ENCODE measurements around the gene CFHR2.

DNA sequence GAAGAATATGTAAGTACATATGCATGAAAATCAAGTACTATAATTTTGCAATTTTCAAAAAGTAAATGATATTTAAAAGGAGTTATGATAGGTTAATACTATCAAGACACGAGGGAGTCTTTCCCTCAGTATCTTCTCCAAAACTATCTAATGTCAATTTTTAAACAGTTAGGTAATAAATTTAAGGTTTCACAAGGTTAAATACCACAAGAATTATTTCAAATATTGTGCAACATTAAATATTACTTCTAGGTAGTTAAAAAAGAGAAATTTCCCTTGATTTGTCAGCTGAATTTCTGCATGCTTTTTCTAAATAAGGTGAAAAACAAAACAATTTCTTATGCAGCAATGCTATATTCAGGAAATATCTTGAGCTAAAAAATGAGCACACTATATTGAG is 37.3 kb downstream of the CFHR2 start:
- TF ChIP-seq, protein P1, sequence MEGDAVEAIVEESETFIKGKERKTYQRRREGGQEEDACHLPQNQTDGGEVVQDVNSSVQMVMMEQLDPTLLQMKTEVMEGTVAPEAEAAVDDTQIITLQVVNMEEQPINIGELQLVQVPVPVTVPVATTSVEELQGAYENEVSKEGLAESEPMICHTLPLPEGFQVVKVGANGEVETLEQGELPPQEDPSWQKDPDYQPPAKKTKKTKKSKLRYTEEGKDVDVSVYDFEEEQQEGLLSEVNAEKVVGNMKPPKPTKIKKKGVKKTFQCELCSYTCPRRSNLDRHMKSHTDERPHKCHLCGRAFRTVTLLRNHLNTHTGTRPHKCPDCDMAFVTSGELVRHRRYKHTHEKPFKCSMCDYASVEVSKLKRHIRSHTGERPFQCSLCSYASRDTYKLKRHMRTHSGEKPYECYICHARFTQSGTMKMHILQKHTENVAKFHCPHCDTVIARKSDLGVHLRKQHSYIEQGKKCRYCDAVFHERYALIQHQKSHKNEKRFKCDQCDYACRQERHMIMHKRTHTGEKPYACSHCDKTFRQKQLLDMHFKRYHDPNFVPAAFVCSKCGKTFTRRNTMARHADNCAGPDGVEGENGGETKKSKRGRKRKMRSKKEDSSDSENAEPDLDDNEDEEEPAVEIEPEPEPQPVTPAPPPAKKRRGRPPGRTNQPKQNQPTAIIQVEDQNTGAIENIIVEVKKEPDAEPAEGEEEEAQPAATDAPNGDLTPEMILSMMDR (IDR thresholded peaks at IDR 0.05; ENCODE audit: insufficient read depth, low read length, poor library complexity, severe bottlenecking), result no peak
- no peak for TF ChIP-seq EZH2phosphoT487 (conservative IDR thresholded peaks at IDR 0.05; ENCODE audit: low read length)
